A172 (cell line): Measurements from ENCODE around the gene BRAP. TPM values are rescaled to one million over a fixed set of nuclear protein-coding genes. Genes with fewer than 3 reads are reported as not detected.
"Not testable (repeated sequence)": the region's sequence is repeated elsewhere in the genome, so short reads cannot be mapped to it uniquely, and the experiment has no call there.

ENCODE experiments used
- DNase-seq: peaks from one replicate; pipeline ENCODE4 v3.0.0-alpha.2; 2015; ENCODE audit warnings: low spot score
- total RNA-seq: library from RNA; depleted of rRNA; stranded (reverse); fragments of >200 nt; shearing (Covaris generic); gene quantifications from 2 replicates; pipeline ENCODE4 v1.2.3, GENCODE V29; 2014

BRAP gene
- total RNA-seq, 1 experiment from 2014 or later, result 12.4 TPM

GRCh38 chr12:111677186-111677585, 8.6 kb downstream of the BRAP start:
- no peak for DNase-seq

- peak; percentile 7 for DNase-seq
Observed at GRCh38 chr12:111673503-111673902, 12.3 kb downstream of the BRAP start.

GRCh38 chr12:111672822-111673381, 12.9 kb downstream of the BRAP start:
- no peak for DNase-seq

GRCh38 chr12:111664961-111665865, 20.5 kb downstream of the BRAP start:
- no peak for DNase-seq

- no peak for DNase-seq
Observed at GRCh38 chr12:111664499-111664898, 21.3 kb downstream of the BRAP start.

GRCh38 chr12:111656016-111656415, 29.7 kb downstream of the BRAP start:
- no peak for DNase-seq

GRCh38 chr12:111655356-111655755, 30.4 kb downstream of the BRAP start:
- no peak for DNase-seq

GRCh38 chr12:111653596-111653995, 32.2 kb downstream of the BRAP start:
- DNase-seq, result no peak

- not testable (repeated sequence) for DNase-seq
Observed at GRCh38 chr12:111652530-111652929, 33.2 kb downstream of the BRAP start.

- DNase-seq, result no peak
Observed at GRCh38 chr12:111650912-111651311, 34.8 kb downstream of the BRAP start.

- DNase-seq, result peak; percentile 87
Observed at GRCh38 chr12:111645433-111645832, 40.3 kb downstream of the BRAP start.

GRCh38 chr12:111643427-111643826, 42.3 kb downstream of the BRAP start:
- DNase-seq, result no peak

GRCh38 chr12:111642681-111643426, 42.9 kb downstream of the BRAP start:
- DNase-seq, result no peak

GRCh38 chr12:111640506-111640905, 45.2 kb downstream of the BRAP start:
- DNase-seq, result no peak

GRCh38 chr12:111638556-111638955, 47.2 kb downstream of the BRAP start:
- DNase-seq, result no peak

- no peak for DNase-seq
Observed at GRCh38 chr12:111636209-111636945, 49.4 kb downstream of the BRAP start.

- no peak for DNase-seq
Observed at GRCh38 chr12:111635524-111635923, 50.2 kb downstream of the BRAP start.

- no peak for DNase-seq
Observed at GRCh38 chr12:111628505-111629260, 57.1 kb downstream of the BRAP start.

- no peak for DNase-seq
Observed at GRCh38 chr12:111626230-111626629, 59.5 kb downstream of the BRAP start.

GRCh38 chr12:111624540-111624939, 61.2 kb downstream of the BRAP start:
- no peak for DNase-seq

GRCh38 chr12:111617841-111618240, 67.9 kb downstream of the BRAP start:
- DNase-seq, result not testable (repeated sequence)
